H9 (cell line): ENCODE measurements around the gene ITIH4. TPM values are rescaled to one million over a fixed set of nuclear protein-coding genes. Genes with fewer than 3 reads are reported as not detected.

Experiments used
- DNase-seq: peaks from one replicate; pipeline ENCODE4 v3.0.0-alpha.2; 2017
- H2AFZ ChIP-seq: one replicate; pipeline ENCODE4 v1.6.1; 2013; ENCODE audit warnings: mild to moderate bottlenecking, low read length, control low read depth, moderate library complexity
- H2AK5ac ChIP-seq: 2 replicates; pipeline ENCODE4 v1.6.1; 2013; ENCODE audit warnings: low read length, control low read depth, mixed read lengths; ENCODE audit not compliant: insufficient read length
- H2BK120ac ChIP-seq: one replicate; pipeline ENCODE4 v1.6.1; 2013; ENCODE audit warnings: low read depth, mild to moderate bottlenecking, low read length, control low read depth, inconsistent platforms; ENCODE audit not compliant: poor library complexity, severe bottlenecking
- H2BK12ac ChIP-seq: 2 replicates; pipeline ENCODE4 v1.6.1; 2013; ENCODE audit warnings: low read length, control low read depth, mixed read lengths, low read depth; ENCODE audit not compliant: insufficient read length
- H2BK15ac ChIP-seq: 2 replicates; pipeline ENCODE4 v1.6.1; 2013; ENCODE audit warnings: low read depth, low read length, control low read depth
- H2BK20ac ChIP-seq: one replicate; pipeline ENCODE4 v1.6.1; 2013; ENCODE audit warnings: low read depth, mild to moderate bottlenecking, low read length, control low read depth, inconsistent platforms; ENCODE audit not compliant: poor library complexity, severe bottlenecking
- H2BK5ac ChIP-seq: 2 replicates; pipeline ENCODE4 v1.6.1; 2013; ENCODE audit warnings: low read length, control low read depth, mixed read lengths; ENCODE audit not compliant: insufficient read length
- H3K14ac ChIP-seq: 2 replicates; pipeline ENCODE4 v1.6.1; 2013; ENCODE audit warnings: low read length, control low read depth; ENCODE audit not compliant: insufficient read depth
- H3K18ac ChIP-seq: 2 replicates; pipeline ENCODE4 v1.6.1; 2013; ENCODE audit warnings: low read depth, mild to moderate bottlenecking, mixed read lengths, low read length, control low read depth; ENCODE audit not compliant: insufficient read length
- H3K23ac ChIP-seq: 2 replicates; pipeline ENCODE4 v1.6.1; 2013; ENCODE audit warnings: low read length, control low read depth, mixed read lengths, low read depth; ENCODE audit not compliant: insufficient read length
- H3K23me2 ChIP-seq: 2 replicates; pipeline ENCODE4 v1.6.1; 2013; ENCODE audit warnings: low read depth, mild to moderate bottlenecking, mixed read lengths, low read length, control low read depth; ENCODE audit not compliant: insufficient read length, poor library complexity, severe bottlenecking
- H3K27ac ChIP-seq: 2 replicates; pipeline ENCODE4 v1.5.1; 2013; ENCODE audit warnings: low read length, control low read depth, mixed read lengths, low read depth; ENCODE audit not compliant: insufficient read length
- H3K27me3 ChIP-seq: 2 replicates; pipeline ENCODE4 v1.6.1; 2013; ENCODE audit warnings: low read length, control low read depth, inconsistent platforms; ENCODE audit not compliant: insufficient read depth
- H3K4ac ChIP-seq: 2 replicates; pipeline ENCODE4 v1.6.1; 2013; ENCODE audit warnings: low read depth, mild to moderate bottlenecking, control low read depth, inconsistent platforms, low read length, moderate library complexity
- H3K4me1 ChIP-seq: 2 replicates; pipeline ENCODE4 v1.6.1; 2013; ENCODE audit warnings: low read length, control low read depth, inconsistent platforms; ENCODE audit not compliant: insufficient read depth
- H3K4me2 ChIP-seq: 2 replicates; pipeline ENCODE4 v1.6.1; 2013; ENCODE audit warnings: low read length, control low read depth, mixed read lengths; ENCODE audit not compliant: insufficient read length, insufficient read depth
- H3K56ac ChIP-seq: 2 replicates; pipeline ENCODE4 v1.6.1; 2013; ENCODE audit warnings: low read depth, mild to moderate bottlenecking, mixed read lengths, low read length, control low read depth; ENCODE audit not compliant: insufficient read length
- H3K79me1 ChIP-seq: 2 replicates; pipeline ENCODE4 v1.6.1; 2013; ENCODE audit warnings: low read depth, mild to moderate bottlenecking, moderate library complexity, low read length, control low read depth, inconsistent platforms; ENCODE audit not compliant: insufficient read depth, poor library complexity, severe bottlenecking
- H3K79me2 ChIP-seq: 2 replicates; pipeline ENCODE4 v1.6.1; 2013; ENCODE audit warnings: low read length, control low read depth, inconsistent platforms; ENCODE audit not compliant: insufficient read depth
- H3K9ac ChIP-seq: 2 replicates; pipeline ENCODE4 v1.6.1; 2013; ENCODE audit warnings: low read length, control low read depth, mixed read lengths; ENCODE audit not compliant: insufficient read length; ENCODE audit errors: extremely low read depth
- H3K9me3 ChIP-seq: one replicate; pipeline ENCODE4 v1.6.1; 2013; ENCODE audit warnings: low read depth, low read length, inconsistent platforms; ENCODE audit not compliant: control insufficient read depth
- H3T11ph ChIP-seq: one replicate; pipeline ENCODE4 v1.6.1; 2013; ENCODE audit warnings: mild to moderate bottlenecking, low read length, control low read depth, inconsistent platforms
- H4K20me1 ChIP-seq: one replicate; pipeline ENCODE4 v1.6.1; 2013; ENCODE audit not compliant: control insufficient read depth, insufficient read length, insufficient read depth
- H4K5ac ChIP-seq: 2 replicates; pipeline ENCODE4 v1.6.1; 2013; ENCODE audit warnings: low read depth, mild to moderate bottlenecking, mixed read lengths, low read length, control low read depth; ENCODE audit not compliant: insufficient read length
- H4K8ac ChIP-seq: replicated peaks from 2 replicates; pipeline ENCODE4 v1.6.1; 2013; ENCODE audit warnings: low read length, control low read depth, mixed read lengths, low read depth; ENCODE audit not compliant: insufficient read length
- H4K91ac ChIP-seq: 2 replicates; pipeline ENCODE4 v1.6.1; 2013; ENCODE audit warnings: low read depth, mild to moderate bottlenecking, moderate library complexity, mixed read lengths, low read length, control low read depth; ENCODE audit not compliant: insufficient read length
- H3K27ac Mint-ChIP-seq, 3 experiments: 2 replicates in 2 of 3; 3 replicates in 1 of 3; pipeline ENCODE4 v1.8.0; 2020 to 2021; ENCODE audit warnings: mixed read lengths in 3 of 3, mild to moderate bottlenecking in 1 of 3, moderate library complexity in 1 of 3
- H3K27me3 Mint-ChIP-seq: 2 replicates; pipeline ENCODE4 v1.8.0; 2021; ENCODE audit warnings: low read depth, mild to moderate bottlenecking, moderate library complexity, mixed read lengths
- H3K36me3 Mint-ChIP-seq, 3 experiments: 2 replicates in 2 of 3; 3 replicates in 1 of 3; pipeline ENCODE4 v1.8.0; 2020 to 2021; ENCODE audit warnings: low read depth in 3 of 3, mixed read lengths in 3 of 3; ENCODE audit not compliant: insufficient read depth in 1 of 3
- H3K4me1 Mint-ChIP-seq, 2 experiments: 2 replicates each; pipeline ENCODE4 v1.8.0; 2020; ENCODE audit warnings: mixed read lengths in 2 of 2
- H3K4me3 Mint-ChIP-seq, 2 experiments: 2 replicates in 1 of 2; 3 replicates in 1 of 2; pipeline ENCODE4 v1.8.0; 2020 to 2021; ENCODE audit warnings: mild to moderate bottlenecking in 2 of 2, mixed read lengths in 2 of 2, moderate library complexity in 1 of 2
- H3K9me3 Mint-ChIP-seq, 2 experiments: 2 replicates in 1 of 2; 3 replicates in 1 of 2; pipeline ENCODE4 v1.8.0; 2020; ENCODE audit warnings: mild to moderate bottlenecking in 2 of 2, mixed read lengths in 2 of 2, moderate library complexity in 1 of 2
- WGBS: extraction: QIAGEN DNeasy Blood & Tissue Kit; methylation state at CpG from one replicate; pipeline ENCODE4 v1.1.7; 2013; ENCODE audit warnings: missing lambda C conversion rate, low lambda C conversion rate, mixed read lengths; ENCODE audit not compliant: insufficient read length; ENCODE audit errors: extremely low coverage; 5-methylcytosine and 5-hydroxymethylcytosine counted together
- total RNA-seq: library from RNA; stranded (reverse); gene quantifications from 2 replicates; pipeline ENCODE4 v1.2.1, GENCODE V29; 2021
- TF ChIP-seq, protein P1 (sequence below): fragments of 200-600 bp; sonication (generic); conservative IDR thresholded peaks from 3 replicates; pipeline ENCODE4 v1.8.0; 2021; ENCODE audit warnings: antibody characterized with exemption, mild to moderate bottlenecking

The ITIH4 gene
- total RNA-seq, 1 experiment from 2014 or later: 3.0 TPM

DNA sequence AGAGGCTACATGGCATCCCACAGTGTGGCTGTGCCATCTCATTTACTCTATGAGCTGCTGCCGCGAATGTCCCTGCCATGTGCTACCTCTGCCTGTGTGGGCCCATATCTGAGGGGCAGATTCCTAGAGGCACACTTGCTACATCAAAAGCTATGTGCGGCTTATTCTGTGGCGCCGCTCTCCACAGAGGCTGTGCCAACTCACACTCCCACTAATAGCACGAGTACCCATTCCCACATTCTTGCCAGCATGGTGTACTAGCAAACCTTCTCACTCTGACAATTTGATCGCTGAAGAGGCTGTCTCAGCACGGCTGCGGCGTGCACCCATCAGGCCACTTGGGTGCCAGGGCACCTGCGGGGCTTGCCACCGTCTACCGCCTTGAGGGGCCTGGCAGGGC lies 35.5 kb upstream of the ITIH4 start:
- Histone ChIP-seq H2BK120ac (no peak overlapping the region), H3K27me3 (no peaks in the 10 kb centered on the region), H4K8ac (no peak overlapping the region), H2BK15ac (no peak overlapping the region), H4K5ac (no peak overlapping the region), H3K9me3 (no peaks in the 10 kb centered on the region), H3K56ac (no peak overlapping the region), H2BK20ac (no peak overlapping the region), H3K79me1 (no peaks in the 10 kb centered on the region), H3T11ph (no peak overlapping the region), H2BK5ac (no peak overlapping the region), H3K79me2 (no peaks in the 10 kb centered on the region), H3K9ac (no peak overlapping the region), H3K27ac (no peak overlapping the region), H2AK5ac (no peak overlapping the region), H3K23me2 (no peaks in the 10 kb centered on the region), H3K14ac (no peak overlapping the region), H4K91ac (no peak overlapping the region), H3K23ac (no peak overlapping the region), H2BK12ac (no peak overlapping the region), H2AFZ (no peak overlapping the region), H3K18ac (no peak overlapping the region), H3K4ac (no peak overlapping the region), H3K4me1 (no peaks in the 10 kb centered on the region), H4K20me1 (no peaks in the 10 kb centered on the region), H3K4me2 (no peak overlapping the region)
- no CpG with 5 or more reads among the region's 13 CpGs for WGBS
- peaks cover 20 to 27% (median 21%) of the 10 kb centered on the region in 3 experiments for H3K36me3 Mint-ChIP-seq
- H3K4me3 Mint-ChIP-seq: no peak overlapping the region
- no peaks in the 10 kb centered on the region for H3K27me3 Mint-ChIP-seq
- no peak for DNase-seq
- TF ChIP-seq, protein P1, sequence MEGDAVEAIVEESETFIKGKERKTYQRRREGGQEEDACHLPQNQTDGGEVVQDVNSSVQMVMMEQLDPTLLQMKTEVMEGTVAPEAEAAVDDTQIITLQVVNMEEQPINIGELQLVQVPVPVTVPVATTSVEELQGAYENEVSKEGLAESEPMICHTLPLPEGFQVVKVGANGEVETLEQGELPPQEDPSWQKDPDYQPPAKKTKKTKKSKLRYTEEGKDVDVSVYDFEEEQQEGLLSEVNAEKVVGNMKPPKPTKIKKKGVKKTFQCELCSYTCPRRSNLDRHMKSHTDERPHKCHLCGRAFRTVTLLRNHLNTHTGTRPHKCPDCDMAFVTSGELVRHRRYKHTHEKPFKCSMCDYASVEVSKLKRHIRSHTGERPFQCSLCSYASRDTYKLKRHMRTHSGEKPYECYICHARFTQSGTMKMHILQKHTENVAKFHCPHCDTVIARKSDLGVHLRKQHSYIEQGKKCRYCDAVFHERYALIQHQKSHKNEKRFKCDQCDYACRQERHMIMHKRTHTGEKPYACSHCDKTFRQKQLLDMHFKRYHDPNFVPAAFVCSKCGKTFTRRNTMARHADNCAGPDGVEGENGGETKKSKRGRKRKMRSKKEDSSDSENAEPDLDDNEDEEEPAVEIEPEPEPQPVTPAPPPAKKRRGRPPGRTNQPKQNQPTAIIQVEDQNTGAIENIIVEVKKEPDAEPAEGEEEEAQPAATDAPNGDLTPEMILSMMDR: no peak
- H3K27ac Mint-ChIP-seq: no peak overlapping the region
- no peaks in the 10 kb centered on the region for H3K4me1 Mint-ChIP-seq
- peaks cover 11 to 16% of the 10 kb centered on the region in 2 experiments; a peak in 4 of 5 replicates for H3K9me3 Mint-ChIP-seq
